H9 (cell line): ENCODE results near the gene ANKRD30A. TPM values are rescaled to one million over a fixed set of nuclear protein-coding genes. Genes with fewer than 3 reads are reported as not detected.

Experiments used
- DNase-seq: peaks from one replicate; pipeline ENCODE4 v3.0.0-alpha.2; 2017
- H2AFZ ChIP-seq: one replicate; pipeline ENCODE4 v1.6.1; 2013; ENCODE audit warnings: mild to moderate bottlenecking, low read length, control low read depth, moderate library complexity
- H2AK5ac ChIP-seq: 2 replicates; pipeline ENCODE4 v1.6.1; 2013; ENCODE audit warnings: low read length, control low read depth, mixed read lengths; ENCODE audit not compliant: insufficient read length
- H2BK120ac ChIP-seq: one replicate; pipeline ENCODE4 v1.6.1; 2013; ENCODE audit warnings: low read depth, mild to moderate bottlenecking, low read length, control low read depth, inconsistent platforms; ENCODE audit not compliant: poor library complexity, severe bottlenecking
- H2BK12ac ChIP-seq: 2 replicates; pipeline ENCODE4 v1.6.1; 2013; ENCODE audit warnings: low read length, control low read depth, mixed read lengths, low read depth; ENCODE audit not compliant: insufficient read length
- H2BK15ac ChIP-seq: 2 replicates; pipeline ENCODE4 v1.6.1; 2013; ENCODE audit warnings: low read depth, low read length, control low read depth
- H2BK20ac ChIP-seq: one replicate; pipeline ENCODE4 v1.6.1; 2013; ENCODE audit warnings: low read depth, mild to moderate bottlenecking, low read length, control low read depth, inconsistent platforms; ENCODE audit not compliant: poor library complexity, severe bottlenecking
- H2BK5ac ChIP-seq: 2 replicates; pipeline ENCODE4 v1.6.1; 2013; ENCODE audit warnings: low read length, control low read depth, mixed read lengths; ENCODE audit not compliant: insufficient read length
- H3K14ac ChIP-seq: 2 replicates; pipeline ENCODE4 v1.6.1; 2013; ENCODE audit warnings: low read length, control low read depth; ENCODE audit not compliant: insufficient read depth
- H3K18ac ChIP-seq: 2 replicates; pipeline ENCODE4 v1.6.1; 2013; ENCODE audit warnings: low read depth, mild to moderate bottlenecking, mixed read lengths, low read length, control low read depth; ENCODE audit not compliant: insufficient read length
- H3K23ac ChIP-seq: 2 replicates; pipeline ENCODE4 v1.6.1; 2013; ENCODE audit warnings: low read length, control low read depth, mixed read lengths, low read depth; ENCODE audit not compliant: insufficient read length
- H3K23me2 ChIP-seq: 2 replicates; pipeline ENCODE4 v1.6.1; 2013; ENCODE audit warnings: low read depth, mild to moderate bottlenecking, mixed read lengths, low read length, control low read depth; ENCODE audit not compliant: insufficient read length, poor library complexity, severe bottlenecking
- H3K27ac ChIP-seq: 2 replicates; pipeline ENCODE4 v1.5.1; 2013; ENCODE audit warnings: low read length, control low read depth, mixed read lengths, low read depth; ENCODE audit not compliant: insufficient read length
- H3K27me3 ChIP-seq: 2 replicates; pipeline ENCODE4 v1.6.1; 2013; ENCODE audit warnings: low read length, control low read depth, inconsistent platforms; ENCODE audit not compliant: insufficient read depth
- H3K4ac ChIP-seq: 2 replicates; pipeline ENCODE4 v1.6.1; 2013; ENCODE audit warnings: low read depth, mild to moderate bottlenecking, control low read depth, inconsistent platforms, low read length, moderate library complexity
- H3K4me1 ChIP-seq: 2 replicates; pipeline ENCODE4 v1.6.1; 2013; ENCODE audit warnings: low read length, control low read depth, inconsistent platforms; ENCODE audit not compliant: insufficient read depth
- H3K4me2 ChIP-seq: 2 replicates; pipeline ENCODE4 v1.6.1; 2013; ENCODE audit warnings: low read length, control low read depth, mixed read lengths; ENCODE audit not compliant: insufficient read length, insufficient read depth
- H3K56ac ChIP-seq: 2 replicates; pipeline ENCODE4 v1.6.1; 2013; ENCODE audit warnings: low read depth, mild to moderate bottlenecking, mixed read lengths, low read length, control low read depth; ENCODE audit not compliant: insufficient read length
- H3K79me1 ChIP-seq: 2 replicates; pipeline ENCODE4 v1.6.1; 2013; ENCODE audit warnings: low read depth, mild to moderate bottlenecking, moderate library complexity, low read length, control low read depth, inconsistent platforms; ENCODE audit not compliant: insufficient read depth, poor library complexity, severe bottlenecking
- H3K79me2 ChIP-seq: 2 replicates; pipeline ENCODE4 v1.6.1; 2013; ENCODE audit warnings: low read length, control low read depth, inconsistent platforms; ENCODE audit not compliant: insufficient read depth
- H3K9ac ChIP-seq: 2 replicates; pipeline ENCODE4 v1.6.1; 2013; ENCODE audit warnings: low read length, control low read depth, mixed read lengths; ENCODE audit not compliant: insufficient read length; ENCODE audit errors: extremely low read depth
- H3K9me3 ChIP-seq: one replicate; pipeline ENCODE4 v1.6.1; 2013; ENCODE audit warnings: low read depth, low read length, inconsistent platforms; ENCODE audit not compliant: control insufficient read depth
- H3T11ph ChIP-seq: one replicate; pipeline ENCODE4 v1.6.1; 2013; ENCODE audit warnings: mild to moderate bottlenecking, low read length, control low read depth, inconsistent platforms
- H4K20me1 ChIP-seq: one replicate; pipeline ENCODE4 v1.6.1; 2013; ENCODE audit not compliant: control insufficient read depth, insufficient read length, insufficient read depth
- H4K5ac ChIP-seq: 2 replicates; pipeline ENCODE4 v1.6.1; 2013; ENCODE audit warnings: low read depth, mild to moderate bottlenecking, mixed read lengths, low read length, control low read depth; ENCODE audit not compliant: insufficient read length
- H4K8ac ChIP-seq: replicated peaks from 2 replicates; pipeline ENCODE4 v1.6.1; 2013; ENCODE audit warnings: low read length, control low read depth, mixed read lengths, low read depth; ENCODE audit not compliant: insufficient read length
- H4K91ac ChIP-seq: 2 replicates; pipeline ENCODE4 v1.6.1; 2013; ENCODE audit warnings: low read depth, mild to moderate bottlenecking, moderate library complexity, mixed read lengths, low read length, control low read depth; ENCODE audit not compliant: insufficient read length
- H3K27ac Mint-ChIP-seq, 3 experiments: 2 replicates in 2 of 3; 3 replicates in 1 of 3; pipeline ENCODE4 v1.8.0; 2020 to 2021; ENCODE audit warnings: mixed read lengths in 3 of 3, mild to moderate bottlenecking in 1 of 3, moderate library complexity in 1 of 3
- H3K27me3 Mint-ChIP-seq: 2 replicates; pipeline ENCODE4 v1.8.0; 2021; ENCODE audit warnings: low read depth, mild to moderate bottlenecking, moderate library complexity, mixed read lengths
- H3K36me3 Mint-ChIP-seq, 3 experiments: 2 replicates in 2 of 3; 3 replicates in 1 of 3; pipeline ENCODE4 v1.8.0; 2020 to 2021; ENCODE audit warnings: low read depth in 3 of 3, mixed read lengths in 3 of 3; ENCODE audit not compliant: insufficient read depth in 1 of 3
- H3K4me1 Mint-ChIP-seq, 2 experiments: 2 replicates each; pipeline ENCODE4 v1.8.0; 2020; ENCODE audit warnings: mixed read lengths in 2 of 2
- H3K4me3 Mint-ChIP-seq, 2 experiments: 2 replicates in 1 of 2; 3 replicates in 1 of 2; pipeline ENCODE4 v1.8.0; 2020 to 2021; ENCODE audit warnings: mild to moderate bottlenecking in 2 of 2, mixed read lengths in 2 of 2, moderate library complexity in 1 of 2
- H3K9me3 Mint-ChIP-seq, 2 experiments: 2 replicates in 1 of 2; 3 replicates in 1 of 2; pipeline ENCODE4 v1.8.0; 2020; ENCODE audit warnings: mild to moderate bottlenecking in 2 of 2, mixed read lengths in 2 of 2, moderate library complexity in 1 of 2
- WGBS: extraction: QIAGEN DNeasy Blood & Tissue Kit; methylation state at CpG from one replicate; pipeline ENCODE4 v1.1.7; 2013; ENCODE audit warnings: missing lambda C conversion rate, low lambda C conversion rate, mixed read lengths; ENCODE audit not compliant: insufficient read length; ENCODE audit errors: extremely low coverage; 5-methylcytosine and 5-hydroxymethylcytosine counted together
- total RNA-seq: library from RNA; stranded (reverse); gene quantifications from 2 replicates; pipeline ENCODE4 v1.2.1, GENCODE V29; 2021
- TF ChIP-seq, protein P1 (sequence below): fragments of 200-600 bp; sonication (generic); conservative IDR thresholded peaks from 3 replicates; pipeline ENCODE4 v1.8.0; 2021; ENCODE audit warnings: antibody characterized with exemption, mild to moderate bottlenecking

The ANKRD30A gene
- total RNA-seq, 1 experiment from 2014 or later = not detected

DNA sequence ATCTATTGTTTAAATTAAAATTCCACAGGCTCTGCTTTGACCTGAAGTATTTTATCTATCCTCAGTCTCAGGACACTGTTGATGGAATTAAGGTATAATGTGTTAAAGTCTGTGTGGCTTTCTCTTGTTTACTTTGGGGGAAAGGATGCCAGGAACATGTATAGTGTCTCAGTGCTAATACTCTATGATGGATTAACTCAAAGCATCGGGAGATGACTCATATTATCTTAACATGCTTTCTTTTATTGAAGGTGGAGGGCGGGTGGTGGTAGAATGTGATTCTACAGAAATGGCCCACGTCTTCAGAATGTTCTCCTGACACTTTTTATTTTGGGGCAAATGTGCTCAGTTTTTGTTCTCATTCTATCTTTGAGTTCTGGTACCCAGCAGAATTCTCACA, 189.0 kb downstream of the ANKRD30A start:
- Histone ChIP-seq H3K4me2 (no peak overlapping the region), H4K20me1 (no peaks in the 10 kb centered on the region), H3K9me3 (peaks cover 63% of the 10 kb centered on the region), H2BK12ac (no peak overlapping the region), H3T11ph (no peak overlapping the region), H3K27ac (no peak overlapping the region), H2BK15ac (no peak overlapping the region), H3K23me2 (no peaks in the 10 kb centered on the region), H2AK5ac (no peak overlapping the region), H3K4me1 (no peaks in the 10 kb centered on the region), H3K4ac (no peak overlapping the region), H2AFZ (no peak overlapping the region), H3K27me3 (no peaks in the 10 kb centered on the region), H4K8ac (no peak overlapping the region), H3K56ac (no peak overlapping the region), H2BK120ac (no peak overlapping the region), H3K23ac (no peak overlapping the region), H2BK5ac (no peak overlapping the region), H4K91ac (no peak overlapping the region), H3K18ac (no peak overlapping the region), H4K5ac (no peak overlapping the region), H3K79me1 (no peaks in the 10 kb centered on the region), H3K9ac (no peak overlapping the region), H3K79me2 (no peaks in the 10 kb centered on the region), H2BK20ac (no peak overlapping the region), H3K14ac (no peak overlapping the region)
- Mint-ChIP-seq H3K4me1 (no peaks in the 10 kb centered on the region), H3K36me3 (peaks cover 0 to 17% (median 5%) of the 10 kb centered on the region in 3 experiments; a peak in 4 of 7 replicates), H3K27me3 (no peaks in the 10 kb centered on the region; the same call in 1 of the 2 replicates), H3K4me3 (no peak overlapping the region), H3K9me3 (peaks cover 81 to 83% of the 10 kb centered on the region in 2 experiments), H3K27ac (no peak overlapping the region)
- TF ChIP-seq, protein P1, sequence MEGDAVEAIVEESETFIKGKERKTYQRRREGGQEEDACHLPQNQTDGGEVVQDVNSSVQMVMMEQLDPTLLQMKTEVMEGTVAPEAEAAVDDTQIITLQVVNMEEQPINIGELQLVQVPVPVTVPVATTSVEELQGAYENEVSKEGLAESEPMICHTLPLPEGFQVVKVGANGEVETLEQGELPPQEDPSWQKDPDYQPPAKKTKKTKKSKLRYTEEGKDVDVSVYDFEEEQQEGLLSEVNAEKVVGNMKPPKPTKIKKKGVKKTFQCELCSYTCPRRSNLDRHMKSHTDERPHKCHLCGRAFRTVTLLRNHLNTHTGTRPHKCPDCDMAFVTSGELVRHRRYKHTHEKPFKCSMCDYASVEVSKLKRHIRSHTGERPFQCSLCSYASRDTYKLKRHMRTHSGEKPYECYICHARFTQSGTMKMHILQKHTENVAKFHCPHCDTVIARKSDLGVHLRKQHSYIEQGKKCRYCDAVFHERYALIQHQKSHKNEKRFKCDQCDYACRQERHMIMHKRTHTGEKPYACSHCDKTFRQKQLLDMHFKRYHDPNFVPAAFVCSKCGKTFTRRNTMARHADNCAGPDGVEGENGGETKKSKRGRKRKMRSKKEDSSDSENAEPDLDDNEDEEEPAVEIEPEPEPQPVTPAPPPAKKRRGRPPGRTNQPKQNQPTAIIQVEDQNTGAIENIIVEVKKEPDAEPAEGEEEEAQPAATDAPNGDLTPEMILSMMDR = no peak
- no peak for DNase-seq
- WGBS = no CpG with 5 or more reads among the region's 3 CpGs
